22Rv1 (cell line): Measurements from ENCODE around the gene C19orf67.

Experiments used
- CTCF ChIP-seq: fragments of 450-650 bp; IDR thresholded peaks from 2 replicates; pipeline ENCODE4 v1.5.1; 2017; ENCODE audit warnings: mild to moderate bottlenecking
- ZFX ChIP-seq: fragments of 450-650 bp; IDR thresholded peaks from 2 replicates; pipeline ENCODE4 v1.6.1; 2017; ENCODE audit warnings: antibody characterized with exemption, borderline replicate concordance

DNA sequence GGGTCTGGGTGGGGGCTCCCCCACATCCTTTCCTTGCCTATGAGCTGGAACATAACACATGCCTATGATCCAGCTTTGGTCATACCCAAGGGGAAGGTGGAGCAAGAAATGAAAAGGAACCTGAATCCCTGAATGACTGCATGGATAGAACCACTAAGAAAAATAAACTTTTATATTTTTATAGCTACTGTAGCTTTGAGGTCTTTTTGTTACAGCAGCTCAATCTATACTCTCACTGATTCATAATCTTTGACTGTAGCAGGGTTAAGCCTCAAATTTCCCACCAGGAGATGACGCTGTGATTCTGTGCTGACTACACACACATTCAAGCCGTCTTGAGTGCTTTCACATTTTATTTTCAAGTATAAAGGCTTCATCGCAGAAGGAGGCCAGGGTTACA, 32.6 kb downstream of the C19orf67 start:
- TF ChIP-seq CTCF (no peak), ZFX (no peak)
